Activated CD4-positive, alpha-beta T cell treated with anti-CD3 and anti-CD28 coated beads, Interleukin-10, Interleukin-2, amounts not matched to agents 100 ng/mL and 50 ng/mL, durations not matched to agents 16 hours and 8 hours (primary cell): ENCODE data around the gene KIRREL3.

Experiments used
- DNase-seq: peaks from one replicate; pipeline ENCODE4 v3.0.0-alpha.2; 2020

KIRREL3 gene

GRCh38 chr11:126624506-126624905 lies 376.1 kb downstream of the KIRREL3 start:
- DNase-seq, result no peak

- no peak for DNase-seq
Measured at GRCh38 chr11:126619516-126619915, 381.1 kb downstream of the KIRREL3 start.

- DNase-seq, result no peak
Measured at GRCh38 chr11:126615845-126616244, 384.7 kb downstream of the KIRREL3 start.

GRCh38 chr11:126613272-126613671 lies 387.3 kb downstream of the KIRREL3 start:
- no peak for DNase-seq

GRCh38 chr11:126612671-126613070 lies 387.9 kb downstream of the KIRREL3 start:
- DNase-seq, result no peak

- no peak for DNase-seq
Measured at GRCh38 chr11:126611438-126611837, 389.1 kb downstream of the KIRREL3 start.

- DNase-seq, result no peak
Measured at GRCh38 chr11:126608658-126609057, 391.9 kb downstream of the KIRREL3 start.

- DNase-seq, result no peak
Measured at GRCh38 chr11:126607776-126608541, 392.6 kb downstream of the KIRREL3 start.

GRCh38 chr11:126607374-126607773 lies 393.2 kb downstream of the KIRREL3 start:
- peak; percentile 21 for DNase-seq

- no peak for DNase-seq
Measured at GRCh38 chr11:126606484-126606883, 394.1 kb downstream of the KIRREL3 start.

- DNase-seq, result no peak
Measured at GRCh38 chr11:126604461-126604860, 396.1 kb downstream of the KIRREL3 start.

- DNase-seq, result no peak
Measured at GRCh38 chr11:126603486-126603885, 397.1 kb downstream of the KIRREL3 start.

GRCh38 chr11:126602993-126603392 lies 397.6 kb downstream of the KIRREL3 start:
- DNase-seq, result no peak

- no peak for DNase-seq
Measured at GRCh38 chr11:126602349-126602940, 398.1 kb downstream of the KIRREL3 start.

- no peak for DNase-seq
Measured at GRCh38 chr11:126601550-126602215, 398.9 kb downstream of the KIRREL3 start.

- no peak for DNase-seq
Measured at GRCh38 chr11:126601136-126601535, 399.4 kb downstream of the KIRREL3 start.

GRCh38 chr11:126599217-126599897 lies 401.2 kb downstream of the KIRREL3 start:
- no peak for DNase-seq

GRCh38 chr11:126598344-126599216 lies 402.0 kb downstream of the KIRREL3 start:
- DNase-seq, result no peak

- DNase-seq, result no peak
Measured at GRCh38 chr11:126597041-126597440, 403.5 kb downstream of the KIRREL3 start.

- DNase-seq, result no peak
Measured at GRCh38 chr11:126596474-126596873, 404.1 kb downstream of the KIRREL3 start.

GRCh38 chr11:126595560-126595959 lies 405.0 kb downstream of the KIRREL3 start:
- DNase-seq, result no peak

GRCh38 chr11:126594921-126595367 lies 405.6 kb downstream of the KIRREL3 start:
- no peak for DNase-seq
